ENCODE measurements around the gene POU2F3. TPM values are rescaled to one million over a fixed set of nuclear protein-coding genes. Genes with fewer than 3 reads are reported as not detected.

Gene POU2F3
- total and polyA plus RNA-seq, 4 donors, result 2.6 to 3.9 (median 3.1) TPM

DNA sequence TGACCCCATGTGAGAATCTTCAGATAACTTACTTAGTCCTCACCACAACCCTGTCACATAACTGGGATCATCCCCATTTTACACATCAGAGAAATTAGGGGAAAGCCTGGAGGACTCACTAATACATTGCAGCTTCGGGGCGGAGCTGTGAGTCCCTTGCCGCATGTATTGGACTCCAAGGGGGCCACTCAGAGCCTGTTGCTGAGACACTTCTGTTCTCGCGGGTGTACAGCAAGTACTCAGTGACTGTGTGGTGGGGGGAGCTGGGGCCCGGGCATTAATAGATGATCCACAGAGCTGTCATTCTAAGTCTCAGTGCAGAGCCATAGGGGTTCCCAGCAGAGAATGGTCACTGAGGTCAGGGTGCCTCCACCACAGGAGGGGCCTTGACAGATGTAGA lies 15.6 kb upstream of the POU2F3 start:
- ATAC-seq (ENCODE audit: insufficient read depth, low FRiP score) (no peak), DNase-seq (no peak)
- peaks cover 0 to 6% (median 2%) of the 10 kb centered on the region in 4 donors for H3K36me3 ChIP-seq (ENCODE audit: control insufficient read depth in 4 of 4, insufficient read depth in 4 of 4, low read length in 4 of 4)
- H3K27me3 ChIP-seq (ENCODE audit: control insufficient read depth in 3 of 3, insufficient read depth in 3 of 3, low read length in 2 of 3), result no peaks in the 10 kb centered on the region
- WGBS, 2 donors, result 50 to 64% methylated on average over 6 of the region's 6 CpGs
- no peak overlapping the region for H3K27ac ChIP-seq (ENCODE audit: low read depth in 1 of 2, low read length in 1 of 2)
- H3K9ac ChIP-seq (ENCODE audit: insufficient read depth in 1 of 2, low read length in 2 of 2), result no peak overlapping the region
- TF ChIP-seq, protein P1, sequence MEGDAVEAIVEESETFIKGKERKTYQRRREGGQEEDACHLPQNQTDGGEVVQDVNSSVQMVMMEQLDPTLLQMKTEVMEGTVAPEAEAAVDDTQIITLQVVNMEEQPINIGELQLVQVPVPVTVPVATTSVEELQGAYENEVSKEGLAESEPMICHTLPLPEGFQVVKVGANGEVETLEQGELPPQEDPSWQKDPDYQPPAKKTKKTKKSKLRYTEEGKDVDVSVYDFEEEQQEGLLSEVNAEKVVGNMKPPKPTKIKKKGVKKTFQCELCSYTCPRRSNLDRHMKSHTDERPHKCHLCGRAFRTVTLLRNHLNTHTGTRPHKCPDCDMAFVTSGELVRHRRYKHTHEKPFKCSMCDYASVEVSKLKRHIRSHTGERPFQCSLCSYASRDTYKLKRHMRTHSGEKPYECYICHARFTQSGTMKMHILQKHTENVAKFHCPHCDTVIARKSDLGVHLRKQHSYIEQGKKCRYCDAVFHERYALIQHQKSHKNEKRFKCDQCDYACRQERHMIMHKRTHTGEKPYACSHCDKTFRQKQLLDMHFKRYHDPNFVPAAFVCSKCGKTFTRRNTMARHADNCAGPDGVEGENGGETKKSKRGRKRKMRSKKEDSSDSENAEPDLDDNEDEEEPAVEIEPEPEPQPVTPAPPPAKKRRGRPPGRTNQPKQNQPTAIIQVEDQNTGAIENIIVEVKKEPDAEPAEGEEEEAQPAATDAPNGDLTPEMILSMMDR (IDR thresholded peaks at IDR 0.05; ENCODE audit: control extremely low read depth, extremely low read depth), result no peak
- H3K4me1 ChIP-seq (ENCODE audit: control insufficient read depth in 5 of 5, insufficient read depth in 5 of 5, low read length in 5 of 5), result peaks cover 0 to 25% (median 7%) of the 10 kb centered on the region in 5 donors
- H3K4me3 ChIP-seq, result no peak overlapping the region
- H3K9me3 ChIP-seq (ENCODE audit: control insufficient read depth in 4 of 4, insufficient read depth in 3 of 4, low read length in 3 of 4), result no peaks in the 10 kb centered on the region

DNA sequence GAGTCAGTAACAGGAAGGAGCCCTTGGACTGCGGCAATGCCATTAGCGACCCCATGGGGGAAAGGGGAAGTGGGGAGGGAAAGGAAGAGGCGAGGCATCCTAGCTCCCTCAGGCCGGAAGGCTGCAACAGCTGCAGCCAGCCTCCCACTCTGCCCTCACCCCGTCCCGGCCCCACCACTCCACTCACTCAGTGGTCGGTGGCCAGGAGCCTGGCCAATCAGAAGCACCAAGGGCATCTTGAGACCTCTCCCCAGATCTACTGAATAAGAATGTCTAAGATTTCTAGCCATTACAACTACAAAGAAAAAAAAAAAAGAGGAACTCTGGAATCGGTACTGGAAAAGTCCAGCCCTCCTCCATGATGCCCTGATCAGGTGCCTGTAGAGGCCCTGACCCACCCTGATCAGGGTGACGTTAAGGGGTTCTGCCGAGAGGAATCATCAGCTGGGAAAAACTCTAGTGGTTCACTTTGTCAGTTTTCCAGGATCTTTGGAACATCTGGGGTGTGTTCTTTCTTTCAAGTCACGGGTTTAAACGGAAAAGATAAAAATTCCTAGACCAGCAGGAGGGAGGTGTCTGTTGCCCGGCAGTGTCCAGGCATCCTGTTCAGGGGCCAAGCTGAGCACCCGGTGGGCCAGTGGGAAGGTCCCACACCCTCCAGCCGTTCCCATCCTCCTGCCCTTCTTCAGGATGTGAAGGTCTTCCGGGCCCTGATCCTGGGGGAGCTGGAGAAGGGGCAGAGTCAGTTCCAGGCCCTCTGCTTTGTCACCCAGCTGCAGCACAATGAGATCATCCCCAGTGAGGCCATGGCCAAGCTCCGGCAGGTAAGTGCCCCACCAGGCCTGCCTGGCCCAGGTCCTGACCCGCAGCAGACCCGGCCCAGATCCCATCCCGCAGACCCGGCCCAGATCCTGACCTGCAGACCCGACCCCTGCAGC lies 14.7 kb upstream of the POU2F3 start:
- H3K4me3 ChIP-seq, result no peak overlapping the region
- peak; percentile 14 for ATAC-seq (ENCODE audit: insufficient read depth, low FRiP score)

DNA sequence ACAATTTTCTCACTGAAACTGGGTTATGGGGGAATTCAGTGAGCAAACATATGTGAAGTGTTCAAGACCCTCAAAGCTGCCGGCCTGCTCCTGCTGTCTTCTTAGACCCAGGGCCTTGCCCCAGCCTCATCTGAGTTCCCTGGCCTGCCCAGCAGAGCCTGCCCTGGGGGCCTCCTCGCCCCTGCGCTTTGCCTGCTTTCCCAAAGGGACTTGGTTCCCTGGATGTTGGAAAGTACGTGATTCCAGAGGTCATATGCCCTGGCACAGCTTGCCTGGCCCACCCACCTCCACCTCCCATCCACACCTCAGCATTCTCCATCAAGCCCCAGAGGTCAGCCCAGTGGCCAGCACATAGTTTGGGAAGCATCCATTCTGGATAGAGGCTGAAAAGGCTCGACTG lies 13.7 kb upstream of the POU2F3 start:
- H3K9me3 ChIP-seq (ENCODE audit: control insufficient read depth in 4 of 4, insufficient read depth in 3 of 4, low read length in 3 of 4), result no peaks in the 10 kb centered on the region
- H3K4me1 ChIP-seq (ENCODE audit: control insufficient read depth in 5 of 5, insufficient read depth in 5 of 5, low read length in 5 of 5), result peaks cover 0 to 24% (median 7%) of the 10 kb centered on the region in 5 donors
- TF ChIP-seq, protein P1 (IDR thresholded peaks at IDR 0.05; ENCODE audit: control extremely low read depth, extremely low read depth), result no peak
- ATAC-seq (ENCODE audit: insufficient read depth, low FRiP score), result no peak
- H3K36me3 ChIP-seq (ENCODE audit: control insufficient read depth in 4 of 4, insufficient read depth in 4 of 4, low read length in 4 of 4), result peaks cover 0 to 4% (median 0%) of the 10 kb centered on the region in 4 donors
- WGBS, 2 donors, result 86% methylated on average over 5 of the region's 5 CpGs
- H3K9ac ChIP-seq (ENCODE audit: insufficient read depth in 1 of 2, low read length in 2 of 2), result no peak overlapping the region
- H3K27me3 ChIP-seq (ENCODE audit: control insufficient read depth in 3 of 3, insufficient read depth in 3 of 3, low read length in 2 of 3), result no peaks in the 10 kb centered on the region
- no peak for DNase-seq
- H3K4me3 ChIP-seq, result no peak overlapping the region
- no peak overlapping the region for H3K27ac ChIP-seq (ENCODE audit: low read depth in 1 of 2, low read length in 1 of 2)

More for the DNA sequence above, 14.7 kb upstream of the POU2F3 start:
- Histone ChIP-seq H3K9ac (ENCODE audit: insufficient read depth in 1 of 2, low read length in 2 of 2) (no peak overlapping the region), H3K27me3 (ENCODE audit: control insufficient read depth in 3 of 3, insufficient read depth in 3 of 3, low read length in 2 of 3) (no peaks in the 10 kb centered on the region), H3K9me3 (ENCODE audit: control insufficient read depth in 4 of 4, insufficient read depth in 3 of 4, low read length in 3 of 4) (no peaks in the 10 kb centered on the region), H3K4me1 (ENCODE audit: control insufficient read depth in 5 of 5, insufficient read depth in 5 of 5, low read length in 5 of 5) (peaks cover 0 to 24% (median 7%) of the 10 kb centered on the region in 5 donors), H3K27ac (ENCODE audit: low read depth in 1 of 2, low read length in 1 of 2) (no peak overlapping the region), H3K36me3 (ENCODE audit: control insufficient read depth in 4 of 4, insufficient read depth in 4 of 4, low read length in 4 of 4) (peaks cover 0 to 8% (median under 1%) of the 10 kb centered on the region in 4 donors)
- WGBS, 2 donors, result 38 to 44% methylated on average over 22 of the region's 22 CpGs
- TF ChIP-seq, protein P1 (IDR thresholded peaks at IDR 0.05; ENCODE audit: control extremely low read depth, extremely low read depth), result no peak
- DNase-seq, result peak; percentile 75 to 88 (median 81)

Data from lung (tissue), 12 donors.